ENCODE data around the gene YPEL2.

The YPEL2 gene

GRCh38 chr17:59381716-59382570 is 50.5 kb downstream of the YPEL2 start:
- no peak for TF ChIP-seq CTCF (IDR thresholded peaks at IDR 0.05; ENCODE audit: low read depth, low read length)
- no peak for DNase-seq (ENCODE audit: extremely low read depth, low read depth)

GRCh38 chr17:59383893-59384292 is 52.4 kb downstream of the YPEL2 start:
- no peak for TF ChIP-seq CTCF (IDR thresholded peaks at IDR 0.05; ENCODE audit: low read depth, low read length)
- DNase-seq (ENCODE audit: extremely low read depth, low read depth) = no peak

GRCh38 chr17:59387351-59388068 is 56.1 kb downstream of the YPEL2 start:
- DNase-seq (ENCODE audit: extremely low read depth, low read depth) = no peak

GRCh38 chr17:59388069-59388556 is 56.7 kb downstream of the YPEL2 start:
- no peak for DNase-seq (ENCODE audit: extremely low read depth, low read depth)
- TF ChIP-seq CTCF (IDR thresholded peaks at IDR 0.05; ENCODE audit: low read depth, low read length) = no peak

More at GRCh38 chr17:59387351-59388068, 56.1 kb downstream of the YPEL2 start:
- TF ChIP-seq CTCF (IDR thresholded peaks at IDR 0.05; ENCODE audit: low read depth, low read length) = no peak

- no peak for DNase-seq (ENCODE audit: extremely low read depth, low read depth)
These were observed 57.6 kb downstream of the YPEL2 start for GRCh38 chr17:59389066-59389465.

GRCh38 chr17:59391021-59391420 is 59.6 kb downstream of the YPEL2 start:
- TF ChIP-seq CTCF (IDR thresholded peaks at IDR 0.05; ENCODE audit: low read depth, low read length) = no peak
- no peak for DNase-seq (ENCODE audit: extremely low read depth, low read depth)

More at GRCh38 chr17:59389066-59389465, 57.6 kb downstream of the YPEL2 start:
- TF ChIP-seq CTCF (IDR thresholded peaks at IDR 0.05; ENCODE audit: low read depth, low read length) = no peak

Measured in AG09319 (cell line).